ENCODE measurements around the gene PDE6D. TPM values are rescaled to one million over a fixed set of nuclear protein-coding genes. Genes with fewer than 3 reads are reported as not detected.
A peak's percentile ranks its signal among the peaks of the same experiment; 100 is the strongest.

PDE6D gene
- total RNA-seq, 1 donor from 2014 or later = 23.6 TPM

- no peak for TF ChIP-seq POLR2A (IDR thresholded peaks at IDR 0.05)
- Histone ChIP-seq H3K4me1 (peaks cover 40% of the 10 kb centered on the region), H3K4me3 (peak overlapping the region; percentile 72 to 74), H3K36me3 (no peaks in the 10 kb centered on the region), H3K27ac (peak overlapping the region; percentile 89), H3K27me3 (no peaks in the 10 kb centered on the region), H3K9me3 (no peaks in the 10 kb centered on the region)
- intact Hi-C loops (cut with DNase I) = no loop called here
- DNase-seq (ENCODE audit: extremely low spot score in 2 of 2) = no peak
Measured at GRCh38 chr2:231780123-231780908, 766 bp downstream of the PDE6D start.

GRCh38 chr2:231769170-231770136 lies 11.6 kb downstream of the PDE6D start:
- no peak overlapping the region for H3K4me3 ChIP-seq
- TF ChIP-seq CTCF (IDR thresholded peaks at IDR 0.05) (no peak), POLR2A (IDR thresholded peaks at IDR 0.05) (no peak), POLR2AphosphoS5 (IDR thresholded peaks at IDR 0.05; ENCODE audit: insufficient read depth in 1 of 2, low read depth in 1 of 2) (no peak)
- no peaks in the 10 kb centered on the region for H3K36me3 ChIP-seq
- DNase-seq (ENCODE audit: extremely low spot score in 2 of 2) = no peak
- no peaks in the 10 kb centered on the region for H3K9me3 ChIP-seq
- no peaks in the 10 kb centered on the region for H3K4me1 ChIP-seq
- no peaks in the 10 kb centered on the region for H3K27me3 ChIP-seq
- H3K27ac ChIP-seq = no peak overlapping the region
- intact Hi-C loops (cut with DNase I) = no loop called here

- DNase-seq (ENCODE audit: extremely low spot score in 2 of 2) = no peak
- no peaks in the 10 kb centered on the region for H3K27me3 ChIP-seq
- no peak overlapping the region for H3K27ac ChIP-seq
- H3K4me1 ChIP-seq = no peaks in the 10 kb centered on the region
- H3K4me3 ChIP-seq = no peak overlapping the region
- no peaks in the 10 kb centered on the region for H3K9me3 ChIP-seq
- no peak for TF ChIP-seq CTCF (IDR thresholded peaks at IDR 0.05)
- no peak for TF ChIP-seq POLR2A (IDR thresholded peaks at IDR 0.05)
- no peak for TF ChIP-seq POLR2AphosphoS5 (IDR thresholded peaks at IDR 0.05; ENCODE audit: insufficient read depth in 1 of 2, low read depth in 1 of 2)
- intact Hi-C loops (cut with DNase I) = no loop called here
- no peaks in the 10 kb centered on the region for H3K36me3 ChIP-seq
Measured at GRCh38 chr2:231765496-231765929, 15.6 kb downstream of the PDE6D start.

- no peak for DNase-seq (ENCODE audit: extremely low spot score in 2 of 2)
- H3K27ac ChIP-seq = no peak overlapping the region
- no peak overlapping the region for H3K4me3 ChIP-seq
- no peaks in the 10 kb centered on the region for H3K36me3 ChIP-seq
- intact Hi-C loops (cut with DNase I) = no loop called here
- no peaks in the 10 kb centered on the region for H3K9me3 ChIP-seq
- TF ChIP-seq POLR2AphosphoS5 (IDR thresholded peaks at IDR 0.05; ENCODE audit: insufficient read depth in 1 of 2, low read depth in 1 of 2) = no peak
- no peak for TF ChIP-seq CTCF (IDR thresholded peaks at IDR 0.05)
- no peak for TF ChIP-seq POLR2A (IDR thresholded peaks at IDR 0.05)
- H3K27me3 ChIP-seq = no peaks in the 10 kb centered on the region
- no peaks in the 10 kb centered on the region for H3K4me1 ChIP-seq
Measured at GRCh38 chr2:231764760-231765159, 16.3 kb downstream of the PDE6D start.

- no peaks in the 10 kb centered on the region for H3K4me1 ChIP-seq
- intact Hi-C loops (cut with DNase I) = no loop called here
- no peak overlapping the region for H3K4me3 ChIP-seq
- no peak for TF ChIP-seq POLR2AphosphoS5 (IDR thresholded peaks at IDR 0.05; ENCODE audit: insufficient read depth in 1 of 2, low read depth in 1 of 2)
- TF ChIP-seq POLR2A (IDR thresholded peaks at IDR 0.05) = no peak
- no peak for TF ChIP-seq CTCF (IDR thresholded peaks at IDR 0.05)
- no peaks in the 10 kb centered on the region for H3K36me3 ChIP-seq
- no peaks in the 10 kb centered on the region for H3K27me3 ChIP-seq
- DNase-seq (ENCODE audit: extremely low spot score in 2 of 2) = no peak
- H3K27ac ChIP-seq = no peak overlapping the region
- no peaks in the 10 kb centered on the region for H3K9me3 ChIP-seq
Measured at GRCh38 chr2:231764124-231764523, 17.0 kb downstream of the PDE6D start.

Data from vagina (tissue), 2 donors.